HepG2 (cell line): ENCODE results near the gene ZDHHC8. TPM values are rescaled to one million over a fixed set of nuclear protein-coding genes. Genes with fewer than 3 reads are reported as not detected.

Experiments
- BORCS8-MEF2B ChIP-seq: sonication (generic); formaldehyde crosslinking; IDR thresholded peaks from 2 replicates; pipeline ENCODE4 v1.8.0; 2022; ENCODE audit warnings: mild to moderate bottlenecking, missing genetic modification reagents
- CENPT ChIP-seq: sonication (generic); formaldehyde crosslinking; IDR thresholded peaks from 2 replicates; pipeline ENCODE4 v1.8.0; 2022; ENCODE audit warnings: low read depth, mild to moderate bottlenecking, moderate library complexity, missing genetic modification reagents
- ERF ChIP-seq: IDR thresholded peaks from 2 replicates; pipeline ENCODE4 v1.6.1; 2018; ENCODE audit warnings: missing biosample characterization, missing genetic modification reagents
- GABPA ChIP-seq, 2 experiments: IDR thresholded peaks; 2 replicates each; pipeline ENCODE4 v1.6.1; 2011 to 2016; ENCODE audit warnings: low read depth in 2 of 2, low read length in 1 of 2, missing biosample characterization in 1 of 2, missing genetic modification characterization in 1 of 2
- HIVEP1 ChIP-seq: sonication (generic); formaldehyde crosslinking; IDR thresholded peaks from 2 replicates; pipeline ENCODE4 v1.4.0; 2020; ENCODE audit warnings: mild to moderate bottlenecking, missing genetic modification reagents
- RFX3 ChIP-seq: IDR thresholded peaks from 2 replicates; pipeline ENCODE4 v1.6.1; 2016; ENCODE audit warnings: missing biosample characterization, missing genetic modification reagents
- RFXAP ChIP-seq: sonication (generic); formaldehyde crosslinking; IDR thresholded peaks from 2 replicates; pipeline ENCODE4 v1.4.0; 2020; ENCODE audit warnings: missing genetic modification reagents, borderline replicate concordance
- SATB2 ChIP-seq: sonication (generic); formaldehyde crosslinking; IDR thresholded peaks from 2 replicates; pipeline ENCODE4 v1.5.0; 2020; ENCODE audit warnings: missing genetic modification reagents
- SP140L ChIP-seq: sonication (generic); formaldehyde crosslinking; IDR thresholded peaks from 2 replicates; pipeline ENCODE4 v1.4.0; 2020; ENCODE audit warnings: missing genetic modification reagents, borderline replicate concordance
- TRIM24 ChIP-seq: sonication (generic); formaldehyde crosslinking; IDR thresholded peaks from 2 replicates; pipeline ENCODE4 v1.8.0; 2022; ENCODE audit warnings: mild to moderate bottlenecking, missing genetic modification reagents
- TSC22D2 ChIP-seq: sonication (generic); formaldehyde crosslinking; IDR thresholded peaks from 2 replicates; pipeline ENCODE4 v1.5.1; 2020; ENCODE audit warnings: missing genetic modification reagents, mild to moderate bottlenecking, borderline replicate concordance
- YEATS4 ChIP-seq: sonication (generic); formaldehyde crosslinking; IDR thresholded peaks from 2 replicates; pipeline ENCODE4 v1.4.0; 2020; ENCODE audit warnings: missing genetic modification reagents, borderline replicate concordance
- ZC3H13 ChIP-seq: sonication (generic); formaldehyde crosslinking; IDR thresholded peaks from 2 replicates; pipeline ENCODE4 v1.8.1; 2023; ENCODE audit warnings: mild to moderate bottlenecking, missing genetic modification reagents, moderate library complexity
- ZNF17 ChIP-seq: sonication (generic); formaldehyde crosslinking; IDR thresholded peaks from 2 replicates; pipeline ENCODE4 v1.5.0; 2020; ENCODE audit warnings: mild to moderate bottlenecking, missing genetic modification reagents
- ZNF180 ChIP-seq: sonication (generic); formaldehyde crosslinking; IDR thresholded peaks from 2 replicates; pipeline ENCODE4 v1.4.0; 2020; ENCODE audit warnings: low read depth, missing genetic modification reagents, borderline replicate concordance
- ZNF225 ChIP-seq: sonication (generic); formaldehyde crosslinking; IDR thresholded peaks from 2 replicates; pipeline ENCODE4 v1.4.0; 2020; ENCODE audit warnings: mild to moderate bottlenecking, missing genetic modification reagents
- ZNF235 ChIP-seq: sonication (generic); formaldehyde crosslinking; IDR thresholded peaks from 2 replicates; pipeline ENCODE4 v1.8.1; 2023; ENCODE audit warnings: mild to moderate bottlenecking, missing genetic modification reagents, borderline replicate concordance
- ZNF34 ChIP-seq: sonication (generic); formaldehyde crosslinking; IDR thresholded peaks from 2 replicates; pipeline ENCODE4 v1.4.0; 2020; ENCODE audit warnings: mild to moderate bottlenecking, missing genetic modification reagents, borderline replicate concordance
- ZNF629 ChIP-seq: sonication (generic); formaldehyde crosslinking; conservative IDR thresholded peaks from 2 replicates; pipeline ENCODE4 v1.5.0; 2020; ENCODE audit warnings: missing genetic modification reagents
- ZNF724P ChIP-seq: sonication (generic); formaldehyde crosslinking; IDR thresholded peaks from 2 replicates; pipeline ENCODE4 v1.8.0; 2022; ENCODE audit warnings: missing genetic modification reagents, borderline replicate concordance
- polyA plus RNA-seq, 8 experiments: library from polyadenylated mRNA; depleted of rRNA in 3 of 8; stranded (reverse) in 7 of 8; unstranded in 1 of 8; fragments of >200 nt; fragmentation: Illumina TruSeq in 4 of 8; extraction: Trizol in 4 of 8; gene quantifications; 2 replicates each; pipeline versions ENCODE4 v1.2.1 to v1.2.3, GENCODE V29; 2011 to 2016; ENCODE audit warnings: low read depth in 4 of 8, missing spikeins in 1 of 8, mixed read lengths in 1 of 8; ENCODE audit not compliant: insufficient read depth in 1 of 8
- total RNA-seq, 5 experiments: library from RNA; depleted of rRNA; stranded (reverse); fragments of >200 nt; fragmentation: Illumina TruSeq; extraction: Trizol; gene quantifications; 2 replicates each; pipeline ENCODE4 v1.2.3, GENCODE V29; 2016; ENCODE audit warnings: low read depth in 1 of 5
- TF ChIP-seq, protein P1 (sequence below): sonication (generic); formaldehyde crosslinking; IDR thresholded peaks from 2 replicates; pipeline ENCODE4 v1.4.0; 2020; ENCODE audit warnings: mild to moderate bottlenecking, missing genetic modification reagents
- TF ChIP-seq, protein P2 (sequence below): sonication (generic); formaldehyde crosslinking; IDR thresholded peaks from 2 replicates; pipeline ENCODE4 v1.4.0; 2020; ENCODE audit warnings: mild to moderate bottlenecking, missing genetic modification reagents
- TF ChIP-seq, protein P3 (sequence below): sonication (generic); formaldehyde crosslinking; IDR thresholded peaks from 2 replicates; pipeline ENCODE4 v1.5.1; 2020; ENCODE audit warnings: mild to moderate bottlenecking, moderate library complexity, missing genetic modification reagents
- TF ChIP-seq, protein P4 (sequence below): sonication (generic); formaldehyde crosslinking; conservative IDR thresholded peaks from 2 replicates; pipeline ENCODE4 v1.4.0; 2020; ENCODE audit warnings: missing genetic modification reagents

Gene ZDHHC8
- total and polyA plus RNA-seq, 2 of the 13 experiments (the other 11 are each of a cell fraction or from before 2014, with no cell fraction given) = 7.5 to 21.3 TPM

DNA sequence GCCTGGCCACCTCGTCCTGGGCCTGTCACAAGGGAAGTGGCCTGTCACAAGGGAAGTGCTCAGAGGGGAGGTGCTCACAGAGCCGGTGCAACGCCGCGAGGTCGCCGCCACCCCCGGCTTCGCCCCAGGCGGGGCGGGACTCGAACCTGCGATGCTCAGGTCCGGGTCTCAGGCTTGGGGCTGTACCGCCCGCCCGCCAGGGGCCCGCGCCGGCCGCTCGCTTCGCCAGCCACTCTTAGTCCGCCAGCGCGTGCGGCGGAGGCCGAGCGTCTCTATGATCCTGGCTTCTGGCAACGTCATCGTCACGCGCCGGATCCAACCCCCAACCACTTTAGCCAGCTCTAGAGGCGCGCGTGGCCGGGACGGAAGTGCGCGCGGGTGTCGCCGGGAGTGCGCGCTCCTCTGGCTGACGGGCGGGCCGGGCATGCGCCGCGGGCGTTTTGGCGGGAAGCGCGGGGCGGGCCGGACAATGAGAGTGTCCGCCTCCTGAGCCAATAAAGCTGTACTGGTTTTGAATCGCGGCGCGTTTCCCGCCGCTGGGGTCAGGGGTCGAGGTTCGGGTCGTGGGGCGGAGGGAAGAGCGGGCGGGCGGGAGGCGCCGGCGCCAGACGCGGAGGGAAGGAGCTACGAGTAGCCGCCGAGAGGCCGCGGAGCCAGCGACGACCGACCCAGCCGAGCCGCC, 14.5 kb upstream of the ZDHHC8 start, which contains the start of gene TRMT2A (continued):
- TF ChIP-seq, protein P1, sequence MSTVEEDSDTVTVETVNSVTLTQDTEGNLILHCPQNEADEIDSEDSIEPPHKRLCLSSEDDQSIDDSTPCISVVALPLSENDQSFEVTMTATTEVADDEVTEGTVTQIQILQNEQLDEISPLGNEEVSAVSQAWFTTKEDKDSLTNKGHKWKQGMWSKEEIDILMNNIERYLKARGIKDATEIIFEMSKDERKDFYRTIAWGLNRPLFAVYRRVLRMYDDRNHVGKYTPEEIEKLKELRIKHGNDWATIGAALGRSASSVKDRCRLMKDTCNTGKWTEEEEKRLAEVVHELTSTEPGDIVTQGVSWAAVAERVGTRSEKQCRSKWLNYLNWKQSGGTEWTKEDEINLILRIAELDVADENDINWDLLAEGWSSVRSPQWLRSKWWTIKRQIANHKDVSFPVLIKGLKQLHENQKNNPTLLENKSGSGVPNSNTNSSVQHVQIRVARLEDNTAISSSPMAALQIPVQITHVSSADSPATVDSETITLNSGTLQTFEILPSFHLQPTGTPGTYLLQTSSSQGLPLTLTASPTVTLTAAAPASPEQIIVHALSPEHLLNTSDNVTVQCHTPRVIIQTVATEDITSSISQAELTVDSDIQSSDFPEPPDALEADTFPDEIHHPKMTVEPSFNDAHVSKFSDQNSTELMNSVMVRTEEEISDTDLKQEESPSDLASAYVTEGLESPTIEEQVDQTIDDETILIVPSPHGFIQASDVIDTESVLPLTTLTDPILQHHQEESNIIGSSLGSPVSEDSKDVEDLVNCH (CRISPR knock-in tag) = no peak
- TF ChIP-seq GABPA (IDR thresholded peaks at IDR 0.05; ENCODE audit: low read depth, low read length) (peak; percentile 91), GABPA (CRISPR knock-in tag; IDR thresholded peaks at IDR 0.05; ENCODE audit: low read depth) (peak; percentile 90), ZNF235 (CRISPR knock-in tag) (no peak), HIVEP1 (CRISPR knock-in tag) (no peak), RFXAP (CRISPR knock-in tag) (peak; percentile 71), ZNF629 (CRISPR knock-in tag) (no peak), YEATS4 (peak; percentile 91), ZNF17 (CRISPR knock-in tag) (no peak), SATB2 (no peak), BORCS8-MEF2B (CRISPR knock-in tag) (peak; percentile 93), SP140L (peak; percentile 30; the same call in 1 of the 2 replicates), ZNF225 (no peak), CENPT (CRISPR knock-in tag) (no peak), TSC22D2 (peak; percentile 83), ZNF724P (CRISPR knock-in tag) (0 out of 2 replicates have a peak, but pooled peaks have one; percentile 58), RFX3 (CRISPR knock-in tag) (no peak), ZC3H13 (peak; percentile 96), ERF (peak; percentile 79; the same call in 1 of the 2 replicates), ZNF180 (CRISPR knock-in tag) (no peak), ZNF34 (CRISPR knock-in tag) (no peak), TRIM24 (CRISPR knock-in tag) (0 out of 2 replicates have a peak, but pooled peaks have one; percentile 32)
- TF ChIP-seq, protein P2, sequence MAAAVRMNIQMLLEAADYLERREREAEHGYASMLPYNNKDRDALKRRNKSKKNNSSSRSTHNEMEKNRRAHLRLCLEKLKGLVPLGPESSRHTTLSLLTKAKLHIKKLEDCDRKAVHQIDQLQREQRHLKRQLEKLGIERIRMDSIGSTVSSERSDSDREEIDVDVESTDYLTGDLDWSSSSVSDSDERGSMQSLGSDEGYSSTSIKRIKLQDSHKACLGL (CRISPR knock-in tag) = peak; percentile 70
- TF ChIP-seq, protein P3, sequence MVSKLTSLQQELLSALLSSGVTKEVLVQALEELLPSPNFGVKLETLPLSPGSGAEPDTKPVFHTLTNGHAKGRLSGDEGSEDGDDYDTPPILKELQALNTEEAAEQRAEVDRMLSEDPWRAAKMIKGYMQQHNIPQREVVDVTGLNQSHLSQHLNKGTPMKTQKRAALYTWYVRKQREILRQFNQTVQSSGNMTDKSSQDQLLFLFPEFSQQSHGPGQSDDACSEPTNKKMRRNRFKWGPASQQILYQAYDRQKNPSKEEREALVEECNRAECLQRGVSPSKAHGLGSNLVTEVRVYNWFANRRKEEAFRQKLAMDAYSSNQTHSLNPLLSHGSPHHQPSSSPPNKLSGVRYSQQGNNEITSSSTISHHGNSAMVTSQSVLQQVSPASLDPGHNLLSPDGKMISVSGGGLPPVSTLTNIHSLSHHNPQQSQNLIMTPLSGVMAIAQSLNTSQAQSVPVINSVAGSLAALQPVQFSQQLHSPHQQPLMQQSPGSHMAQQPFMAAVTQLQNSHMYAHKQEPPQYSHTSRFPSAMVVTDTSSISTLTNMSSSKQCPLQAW (CRISPR knock-in tag) = peak; percentile 55; the same call in 1 of the 2 replicates
- TF ChIP-seq, protein P4, sequence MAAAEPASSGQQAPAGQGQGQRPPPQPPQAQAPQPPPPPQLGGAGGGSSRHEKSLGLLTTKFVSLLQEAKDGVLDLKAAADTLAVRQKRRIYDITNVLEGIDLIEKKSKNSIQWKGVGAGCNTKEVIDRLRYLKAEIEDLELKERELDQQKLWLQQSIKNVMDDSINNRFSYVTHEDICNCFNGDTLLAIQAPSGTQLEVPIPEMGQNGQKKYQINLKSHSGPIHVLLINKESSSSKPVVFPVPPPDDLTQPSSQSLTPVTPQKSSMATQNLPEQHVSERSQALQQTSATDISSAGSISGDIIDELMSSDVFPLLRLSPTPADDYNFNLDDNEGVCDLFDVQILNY (CRISPR knock-in tag) = peak; percentile 100
